ENCODE results near the gene BPIFA1. TPM values are rescaled to one million over a fixed set of nuclear protein-coding genes. Genes with fewer than 3 reads are reported as not detected.

The BPIFA1 gene
- total RNA-seq = not detected
- not detected for polyA plus RNA-seq
- long read RNA-seq, donor 1 = 0 reads
- long read RNA-seq, donor 2 = 0 reads
- long read RNA-seq, donor 3 = 0 reads

DNA sequence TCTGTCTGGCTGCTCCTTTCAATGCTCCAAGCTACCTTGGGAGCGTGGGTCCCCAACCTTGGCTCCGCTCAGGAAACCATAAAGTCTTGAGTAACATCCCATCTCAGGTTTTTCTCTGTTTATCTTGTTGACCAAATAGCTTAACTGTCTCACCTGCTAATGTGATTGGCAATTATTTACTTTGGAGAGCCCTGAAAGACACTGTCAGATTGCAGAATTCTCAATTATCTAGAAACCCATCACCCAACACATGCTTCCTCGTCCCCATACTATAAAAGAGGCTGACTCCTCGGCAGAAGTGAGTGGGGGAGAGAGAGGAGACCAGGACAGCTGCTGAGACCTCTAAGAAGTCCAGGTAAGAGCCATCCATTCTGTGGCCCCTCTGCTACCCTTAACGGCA, at the start of gene BPIFA1:
Gene BPIFA1 (plus strand): TSS at position 301 of the 400 bp plus-strand sequence. CDS start 1,716 bp downstream, outside the sequence.
- intact Hi-C loops (cut with DNase I) = no loop called here
- no peak for TF ChIP-seq POLR2A (IDR thresholded peaks at IDR 0.05)
- DNase-seq (no peak), ATAC-seq (no peak)
- H3K4me3 ChIP-seq = no peak within 1 kb of the TSS
- no peaks in the 10 kb centered on the region for H3K4me1 ChIP-seq
- no peak within 1 kb of the TSS for H3K27ac ChIP-seq
- H3K9me3 ChIP-seq = no peaks in the 10 kb centered on the region
- H3K27me3 ChIP-seq = peaks cover 0 to 49% (median 4%) of the 10 kb centered on the region in 9 donors
- WGBS, 4 donors = 65 to 74% (median 66%) methylated on average over 5 of the region's 5 CpGs
- no peaks in the 10 kb centered on the region for H3K36me3 ChIP-seq

DNA sequence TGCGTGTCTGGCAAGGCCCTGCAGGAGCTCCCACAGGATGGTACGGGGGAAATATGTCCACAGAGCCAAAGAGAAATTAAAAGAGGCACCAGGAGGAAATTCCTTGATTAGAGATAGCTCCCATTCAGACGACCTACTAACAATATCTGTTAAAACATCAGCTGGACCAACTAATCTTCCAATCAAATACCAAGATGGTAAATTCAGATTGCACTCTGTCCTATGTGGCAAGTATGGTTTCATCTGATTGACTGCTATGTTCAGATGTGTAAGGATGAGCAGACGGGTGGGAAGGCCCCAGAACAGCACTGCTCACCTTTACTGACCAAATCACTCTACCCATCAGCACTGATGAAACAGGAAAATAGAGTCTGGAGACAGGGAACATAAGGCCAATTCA, 48.3 kb upstream of the BPIFA1 start:
- H3K9me3 ChIP-seq = peaks cover 0 to 5% (median 0%) of the 10 kb centered on the region in 12 donors
- no peaks in the 10 kb centered on the region for H3K4me1 ChIP-seq
- TF ChIP-seq, protein P1, sequence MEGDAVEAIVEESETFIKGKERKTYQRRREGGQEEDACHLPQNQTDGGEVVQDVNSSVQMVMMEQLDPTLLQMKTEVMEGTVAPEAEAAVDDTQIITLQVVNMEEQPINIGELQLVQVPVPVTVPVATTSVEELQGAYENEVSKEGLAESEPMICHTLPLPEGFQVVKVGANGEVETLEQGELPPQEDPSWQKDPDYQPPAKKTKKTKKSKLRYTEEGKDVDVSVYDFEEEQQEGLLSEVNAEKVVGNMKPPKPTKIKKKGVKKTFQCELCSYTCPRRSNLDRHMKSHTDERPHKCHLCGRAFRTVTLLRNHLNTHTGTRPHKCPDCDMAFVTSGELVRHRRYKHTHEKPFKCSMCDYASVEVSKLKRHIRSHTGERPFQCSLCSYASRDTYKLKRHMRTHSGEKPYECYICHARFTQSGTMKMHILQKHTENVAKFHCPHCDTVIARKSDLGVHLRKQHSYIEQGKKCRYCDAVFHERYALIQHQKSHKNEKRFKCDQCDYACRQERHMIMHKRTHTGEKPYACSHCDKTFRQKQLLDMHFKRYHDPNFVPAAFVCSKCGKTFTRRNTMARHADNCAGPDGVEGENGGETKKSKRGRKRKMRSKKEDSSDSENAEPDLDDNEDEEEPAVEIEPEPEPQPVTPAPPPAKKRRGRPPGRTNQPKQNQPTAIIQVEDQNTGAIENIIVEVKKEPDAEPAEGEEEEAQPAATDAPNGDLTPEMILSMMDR (IDR thresholded peaks at IDR 0.05) = no peak
- no peak for TF ChIP-seq POLR2A (IDR thresholded peaks at IDR 0.05)
- DNase-seq = no peak
- 74 to 80% (median 76%) methylated on average over 4 of the region's 4 CpGs for WGBS, 4 donors
- no peaks in the 10 kb centered on the region for H3K36me3 ChIP-seq
- intact Hi-C loops (cut with DNase I) = no loop called here
- ATAC-seq = no peak
- H3K4me3 ChIP-seq = no peak overlapping the region
- H3K27me3 ChIP-seq = peaks cover 0 to 19% (median 0%) of the 10 kb centered on the region in 9 donors
- no peak overlapping the region for H3K27ac ChIP-seq

DNA sequence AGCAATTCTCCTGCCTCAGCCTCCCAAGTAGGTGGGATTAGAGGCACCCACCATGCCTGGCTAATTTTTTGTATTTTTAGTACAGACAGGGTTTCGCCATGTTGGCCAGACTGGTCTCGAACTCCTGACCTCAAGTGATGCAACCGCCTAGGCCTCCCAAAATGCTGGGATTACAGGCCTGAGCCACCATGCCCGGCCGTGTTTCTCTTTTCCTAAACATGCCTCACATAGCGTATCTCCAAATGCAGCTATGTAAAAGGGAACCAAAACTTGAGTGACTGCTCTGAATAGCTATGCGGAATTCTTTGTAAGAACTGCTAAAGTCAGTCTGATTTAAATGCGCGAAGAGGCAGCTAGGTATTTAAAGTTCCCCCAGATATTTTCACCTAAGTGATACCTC, 47.4 kb upstream of the BPIFA1 start:
- Histone ChIP-seq H3K27me3 (peaks cover 0 to 25% (median 2%) of the 10 kb centered on the region in 9 donors), H3K4me3 (no peak overlapping the region), H3K4me1 (no peaks in the 10 kb centered on the region), H3K9me3 (peaks cover 0 to 3% (median 0%) of the 10 kb centered on the region in 12 donors), H3K27ac (no peak overlapping the region), H3K36me3 (no peaks in the 10 kb centered on the region)
- intact Hi-C loops (cut with DNase I) = no loop called here
- ATAC-seq (no peak), DNase-seq (no peak)
- no peak for TF ChIP-seq POLR2A (IDR thresholded peaks at IDR 0.05)
- TF ChIP-seq, protein P1 (IDR thresholded peaks at IDR 0.05) = no peak
- WGBS, 4 donors = 82 to 88% (median 87%) methylated on average over 9 of the region's 9 CpGs

DNA sequence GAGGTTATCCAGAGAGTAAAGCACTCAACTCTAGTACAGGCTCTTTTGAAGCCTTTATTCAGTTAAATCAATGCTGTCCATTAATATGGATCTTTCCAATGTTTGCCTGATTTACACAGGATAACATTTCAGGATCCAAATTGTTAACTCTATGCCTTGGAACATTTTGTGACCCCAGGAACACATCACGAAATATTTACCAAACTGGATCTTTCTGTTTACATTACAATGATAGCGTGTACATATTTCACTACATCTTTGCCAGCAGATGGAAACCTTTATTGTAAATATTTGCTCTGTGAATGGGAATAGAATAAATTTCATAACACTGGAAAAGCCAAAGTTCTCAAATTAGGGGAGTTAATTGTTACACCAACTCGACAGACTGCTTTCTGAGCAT, 44.3 kb upstream of the BPIFA1 start:
- TF ChIP-seq POLR2A (IDR thresholded peaks at IDR 0.05) = no peak
- TF ChIP-seq, protein P1 (IDR thresholded peaks at IDR 0.05) = no peak
- no peaks in the 10 kb centered on the region for H3K9me3 ChIP-seq
- 53 to 64% (median 60%) methylated on average over 3 of the region's 3 CpGs for WGBS, 4 donors
- no peaks in the 10 kb centered on the region for H3K4me1 ChIP-seq
- DNase-seq (no peak), ATAC-seq (no peak)
- intact Hi-C loops (cut with DNase I) = no loop called here
- peaks cover 0 to 25% (median 4%) of the 10 kb centered on the region in 9 donors for H3K27me3 ChIP-seq
- no peaks in the 10 kb centered on the region for H3K36me3 ChIP-seq
- H3K27ac ChIP-seq = no peak overlapping the region
- H3K4me3 ChIP-seq = no peak overlapping the region

DNA sequence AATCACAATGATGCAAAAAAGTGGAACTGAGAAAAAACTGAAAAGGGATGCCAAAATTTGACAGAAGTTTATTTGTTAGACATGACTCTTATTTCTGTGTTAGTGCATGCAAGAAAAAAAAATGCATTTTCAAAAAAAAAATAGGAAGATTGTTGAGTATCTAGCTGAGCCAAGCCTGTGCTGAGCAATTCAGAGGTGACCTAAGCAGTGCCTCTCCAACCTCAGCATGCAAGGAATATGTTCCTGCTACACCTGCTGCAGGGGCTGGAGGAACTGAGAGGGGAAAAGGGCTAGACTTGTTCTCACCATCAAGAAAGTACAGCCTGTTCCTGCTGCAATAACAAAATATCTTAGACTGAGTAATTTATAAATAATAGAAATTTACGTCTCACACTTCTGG, 43.8 kb upstream of the BPIFA1 start:
- Histone ChIP-seq H3K27me3 (peaks cover 0 to 28% (median 4%) of the 10 kb centered on the region in 9 donors), H3K4me1 (no peaks in the 10 kb centered on the region), H3K9me3 (no peaks in the 10 kb centered on the region), H3K4me3 (no peak overlapping the region), H3K27ac (no peak overlapping the region), H3K36me3 (no peaks in the 10 kb centered on the region)
- ATAC-seq (no peak), DNase-seq (no peak)
- TF ChIP-seq, protein P1 (IDR thresholded peaks at IDR 0.05) = no peak
- TF ChIP-seq POLR2A (IDR thresholded peaks at IDR 0.05) = no peak
- intact Hi-C loops (cut with DNase I) = no loop called here
- WGBS, 4 donors = 92 to 100% (median 94%) methylated on average over 1 of the region's 1 CpG

Measured in heart left ventricle (tissue), 16 donors.